Measurements from ENCODE around the gene RRAGC. TPM values are rescaled to one million over a fixed set of nuclear protein-coding genes. Genes with fewer than 3 reads are reported as not detected.

Gene RRAGC
- total RNA-seq, 1 experiment from 2014 or later = 25.9 TPM

GRCh38 chr1:38800720-38801671, 58.6 kb downstream of the RRAGC start:
- Mint-ChIP-seq H3K27ac (ENCODE audit: unreplicated experiment) (no peak overlapping the region), H3K4me3 (ENCODE audit: low read depth, unreplicated experiment) (no peak overlapping the region)

GRCh38 chr1:38793299-38793698, 66.3 kb downstream of the RRAGC start:
- Mint-ChIP-seq H3K27me3 (ENCODE audit: unreplicated experiment) (peaks cover 54% of the 10 kb centered on the region), H3K36me3 (ENCODE audit: insufficient read depth, unreplicated experiment) (no peaks in the 10 kb centered on the region), H3K4me1 (ENCODE audit: low read depth, unreplicated experiment) (no peaks in the 10 kb centered on the region), H3K4me3 (ENCODE audit: low read depth, unreplicated experiment) (no peak overlapping the region), H3K9me3 (ENCODE audit: low read depth, unreplicated experiment) (no peaks in the 10 kb centered on the region), H3K27ac (ENCODE audit: unreplicated experiment) (no peak overlapping the region)
- BruUV-seq (replicated peaks) = no TSS peak
- no peak for TF ChIP-seq CTCF (IDR thresholded peaks at IDR 0.05; ENCODE audit: unreplicated experiment)
- intact Hi-C loops (cut with micrococcal nuclease; ENCODE audit: unreplicated experiment) = no loop called here
- CTCF ChIA-PET = no interaction called here
- no peak for DNase-seq

More at GRCh38 chr1:38800720-38801671, 58.6 kb downstream of the RRAGC start:
- Mint-ChIP-seq H3K27me3 (ENCODE audit: unreplicated experiment) (peaks cover 83% of the 10 kb centered on the region), H3K36me3 (ENCODE audit: insufficient read depth, unreplicated experiment) (no peaks in the 10 kb centered on the region), H3K9me3 (ENCODE audit: low read depth, unreplicated experiment) (no peaks in the 10 kb centered on the region), H3K4me1 (ENCODE audit: low read depth, unreplicated experiment) (no peaks in the 10 kb centered on the region)
- CTCF ChIA-PET = interaction anchor here (0.6 kb wide), 1 partner anchor 37 kb away, joined by 5 read pairs; no protein-coding TSS in a partner anchor
- intact Hi-C loops (cut with micrococcal nuclease; ENCODE audit: unreplicated experiment) = no loop called here
- DNase-seq = no peak
- no peak for TF ChIP-seq CTCF (IDR thresholded peaks at IDR 0.05; ENCODE audit: unreplicated experiment)
- BruUV-seq (replicated peaks) = no TSS peak

GRCh38 chr1:38791892-38792291, 67.7 kb downstream of the RRAGC start:
- Mint-ChIP-seq H3K27ac (ENCODE audit: unreplicated experiment) (no peak overlapping the region), H3K27me3 (ENCODE audit: unreplicated experiment) (peaks cover 56% of the 10 kb centered on the region), H3K4me3 (ENCODE audit: low read depth, unreplicated experiment) (no peak overlapping the region), H3K36me3 (ENCODE audit: insufficient read depth, unreplicated experiment) (no peaks in the 10 kb centered on the region), H3K9me3 (ENCODE audit: low read depth, unreplicated experiment) (no peaks in the 10 kb centered on the region), H3K4me1 (ENCODE audit: low read depth, unreplicated experiment) (no peaks in the 10 kb centered on the region)
- CTCF ChIA-PET = no interaction called here
- DNase-seq = no peak
- no TSS peak for BruUV-seq (replicated peaks)
- intact Hi-C loops (cut with micrococcal nuclease; ENCODE audit: unreplicated experiment) = no loop called here
- no peak for TF ChIP-seq CTCF (IDR thresholded peaks at IDR 0.05; ENCODE audit: unreplicated experiment)

- H3K27me3 Mint-ChIP-seq (ENCODE audit: unreplicated experiment) = peaks cover 64% of the 10 kb centered on the region
- BruUV-seq (replicated peaks) = no TSS peak
- DNase-seq = no peak
- H3K4me3 Mint-ChIP-seq (ENCODE audit: low read depth, unreplicated experiment) = no peak overlapping the region
- H3K9me3 Mint-ChIP-seq (ENCODE audit: low read depth, unreplicated experiment) = no peaks in the 10 kb centered on the region
- no peak overlapping the region for H3K27ac Mint-ChIP-seq (ENCODE audit: unreplicated experiment)
- no peaks in the 10 kb centered on the region for H3K36me3 Mint-ChIP-seq (ENCODE audit: insufficient read depth, unreplicated experiment)
- H3K4me1 Mint-ChIP-seq (ENCODE audit: low read depth, unreplicated experiment) = no peaks in the 10 kb centered on the region
- CTCF ChIA-PET = no interaction called here
- intact Hi-C loops (cut with micrococcal nuclease; ENCODE audit: unreplicated experiment) = no loop called here
- TF ChIP-seq CTCF (IDR thresholded peaks at IDR 0.05; ENCODE audit: unreplicated experiment) = no peak
These were observed 68.4 kb downstream of the RRAGC start for GRCh38 chr1:38791164-38791515.

Measured in Calu3 (cell line).